ENCODE data around the gene BEST1. TPM values are rescaled to one million over a fixed set of nuclear protein-coding genes. Genes with fewer than 3 reads are reported as not detected.

Gene BEST1
- total and polyA plus RNA-seq, 2 experiments from 2014 or later = 0.27 to 0.34 TPM

DNA sequence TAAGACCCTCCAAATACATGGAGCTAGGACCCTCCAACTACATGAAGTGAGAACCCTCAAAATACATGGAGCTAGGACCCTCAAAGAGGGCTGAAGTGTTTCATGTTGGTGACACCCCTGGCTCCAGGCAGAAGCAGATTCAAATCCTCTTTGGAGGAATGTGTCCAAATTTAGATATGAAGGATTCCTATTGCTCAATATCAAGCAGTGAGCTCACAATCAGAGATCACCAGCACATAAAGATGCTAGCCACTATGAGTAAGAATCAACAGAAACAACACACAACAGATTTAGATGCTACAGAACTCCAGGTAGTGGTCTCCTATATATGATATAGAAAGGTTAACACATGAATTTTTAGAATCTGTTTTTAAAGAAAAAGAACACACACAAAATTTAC lies 21.5 kb upstream of the BEST1 start:
- no peaks in the 10 kb centered on the region for H3K9me3 ChIP-seq (ENCODE audit: low read depth)
- no peaks in the 10 kb centered on the region for H3K36me3 ChIP-seq
- TF ChIP-seq, protein P1, sequence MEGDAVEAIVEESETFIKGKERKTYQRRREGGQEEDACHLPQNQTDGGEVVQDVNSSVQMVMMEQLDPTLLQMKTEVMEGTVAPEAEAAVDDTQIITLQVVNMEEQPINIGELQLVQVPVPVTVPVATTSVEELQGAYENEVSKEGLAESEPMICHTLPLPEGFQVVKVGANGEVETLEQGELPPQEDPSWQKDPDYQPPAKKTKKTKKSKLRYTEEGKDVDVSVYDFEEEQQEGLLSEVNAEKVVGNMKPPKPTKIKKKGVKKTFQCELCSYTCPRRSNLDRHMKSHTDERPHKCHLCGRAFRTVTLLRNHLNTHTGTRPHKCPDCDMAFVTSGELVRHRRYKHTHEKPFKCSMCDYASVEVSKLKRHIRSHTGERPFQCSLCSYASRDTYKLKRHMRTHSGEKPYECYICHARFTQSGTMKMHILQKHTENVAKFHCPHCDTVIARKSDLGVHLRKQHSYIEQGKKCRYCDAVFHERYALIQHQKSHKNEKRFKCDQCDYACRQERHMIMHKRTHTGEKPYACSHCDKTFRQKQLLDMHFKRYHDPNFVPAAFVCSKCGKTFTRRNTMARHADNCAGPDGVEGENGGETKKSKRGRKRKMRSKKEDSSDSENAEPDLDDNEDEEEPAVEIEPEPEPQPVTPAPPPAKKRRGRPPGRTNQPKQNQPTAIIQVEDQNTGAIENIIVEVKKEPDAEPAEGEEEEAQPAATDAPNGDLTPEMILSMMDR (IDR thresholded peaks at IDR 0.05; ENCODE audit: low read depth, low read length) = no peak
- DNase-seq (ENCODE audit: low read depth in 1 of 2, low spot score in 1 of 2) = peak in 1 of 2 donors; percentile 61
- no peak overlapping the region for H3K27ac ChIP-seq
- no peak overlapping the region for H3K4me3 ChIP-seq
- H3K27me3 ChIP-seq = no peaks in the 10 kb centered on the region
- H3K4me1 ChIP-seq (ENCODE audit: low read depth) = peaks cover 4% of the 10 kb centered on the region

DNA sequence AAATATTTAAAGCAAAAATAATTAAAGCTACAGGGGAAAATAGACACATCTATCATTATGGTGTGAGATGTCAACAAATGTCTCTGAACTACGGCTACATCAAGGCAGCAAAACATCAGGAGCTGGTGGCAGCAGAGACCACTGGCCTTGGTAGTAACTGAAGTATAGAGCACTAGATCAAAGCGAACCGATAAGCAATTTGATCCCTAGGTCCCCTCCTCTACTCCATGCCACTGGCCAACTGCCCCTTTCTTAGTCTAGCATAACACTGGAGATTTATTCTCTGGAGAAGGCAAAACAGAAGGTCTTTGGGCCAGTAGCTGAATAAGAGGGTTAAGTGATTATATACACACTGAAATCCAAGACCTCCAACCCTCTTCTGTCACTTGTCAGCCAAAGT lies 19.2 kb upstream of the BEST1 start:
- TF ChIP-seq, protein P1 (IDR thresholded peaks at IDR 0.05; ENCODE audit: low read depth, low read length) = no peak
- no peaks in the 10 kb centered on the region for H3K4me1 ChIP-seq (ENCODE audit: low read depth)
- H3K9me3 ChIP-seq (ENCODE audit: low read depth) = no peaks in the 10 kb centered on the region
- no peaks in the 10 kb centered on the region for H3K27me3 ChIP-seq
- no peak for DNase-seq (ENCODE audit: low read depth in 1 of 2, low spot score in 1 of 2)
- no peak overlapping the region for H3K27ac ChIP-seq
- H3K36me3 ChIP-seq = no peaks in the 10 kb centered on the region
- H3K4me3 ChIP-seq = no peak overlapping the region

DNA sequence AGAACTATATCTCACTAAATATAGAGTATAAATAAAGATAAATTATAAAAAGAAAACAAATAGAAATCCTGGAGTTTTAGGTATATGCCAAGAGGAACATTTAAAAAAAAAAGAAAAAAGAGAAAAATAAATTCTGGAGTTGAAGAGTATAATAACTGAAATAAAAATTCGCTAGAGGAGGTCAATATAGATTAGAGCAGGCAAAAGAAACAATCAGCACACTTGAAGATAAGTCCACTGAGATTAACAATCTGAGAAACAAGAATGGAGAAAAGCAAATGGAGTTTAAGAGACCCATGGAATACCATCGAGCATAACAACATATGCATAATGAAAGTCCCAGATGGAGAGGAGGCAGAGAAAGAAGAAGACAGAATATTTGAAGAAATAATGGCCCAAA lies 14.3 kb upstream of the BEST1 start:
- Histone ChIP-seq H3K27me3 (no peaks in the 10 kb centered on the region), H3K9me3 (ENCODE audit: low read depth) (no peaks in the 10 kb centered on the region), H3K36me3 (no peaks in the 10 kb centered on the region), H3K4me3 (no peak overlapping the region), H3K27ac (no peak overlapping the region), H3K4me1 (ENCODE audit: low read depth) (no peaks in the 10 kb centered on the region)
- no peak for DNase-seq (ENCODE audit: low read depth in 1 of 2, low spot score in 1 of 2)
- TF ChIP-seq, protein P1 (IDR thresholded peaks at IDR 0.05; ENCODE audit: low read depth, low read length) = no peak

DNA sequence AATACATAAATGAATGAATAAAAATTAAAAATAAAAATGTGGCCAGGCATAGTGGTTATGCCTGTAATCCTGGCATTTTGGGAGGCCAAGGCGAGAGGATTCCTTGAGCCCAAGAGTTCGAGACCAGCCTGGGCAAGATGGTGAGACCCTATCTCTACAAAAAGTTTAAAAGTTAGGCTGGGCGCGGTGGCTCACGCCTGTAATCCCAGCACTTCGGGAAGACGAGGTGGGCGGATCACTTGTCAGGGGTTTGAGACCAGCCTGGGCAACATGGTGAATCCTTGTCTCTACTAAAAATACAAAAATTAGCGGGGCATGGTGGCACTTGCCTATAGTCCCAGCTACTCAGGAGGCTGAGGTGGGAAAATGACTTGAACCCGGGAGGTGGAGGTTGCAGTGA lies 9.7 kb upstream of the BEST1 start:
- no peaks in the 10 kb centered on the region for H3K27me3 ChIP-seq
- H3K9me3 ChIP-seq (ENCODE audit: low read depth) = no peaks in the 10 kb centered on the region
- no peaks in the 10 kb centered on the region for H3K36me3 ChIP-seq
- no peak for DNase-seq (ENCODE audit: low read depth in 1 of 2, low spot score in 1 of 2)
- H3K27ac ChIP-seq = no peak overlapping the region
- H3K4me3 ChIP-seq = no peak overlapping the region
- H3K4me1 ChIP-seq (ENCODE audit: low read depth) = no peaks in the 10 kb centered on the region
- TF ChIP-seq, protein P1 (IDR thresholded peaks at IDR 0.05; ENCODE audit: low read depth, low read length) = no peak

DNA sequence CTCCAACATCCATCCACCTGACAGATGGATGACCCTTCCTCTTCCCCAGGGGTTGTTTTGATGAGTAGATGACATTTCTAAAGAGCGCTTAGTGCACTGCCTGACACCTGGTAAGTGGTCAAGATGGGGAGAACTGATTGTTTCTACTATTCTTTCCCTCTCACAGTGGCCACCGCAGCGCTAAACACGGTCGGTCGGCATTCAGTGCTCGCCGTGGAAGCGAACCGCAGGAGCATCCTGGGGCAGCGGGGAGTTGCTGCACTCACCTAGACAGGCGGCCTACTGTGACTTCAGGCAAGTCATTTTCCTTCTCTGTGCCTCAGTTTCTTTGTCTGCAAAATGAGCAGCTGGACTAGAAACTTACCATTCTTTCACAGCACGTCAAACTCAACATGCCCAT lies 5.0 kb upstream of the BEST1 start:
- no peak for DNase-seq (ENCODE audit: low read depth in 1 of 2, low spot score in 1 of 2)
- H3K4me3 ChIP-seq = no peak overlapping the region
- no peaks in the 10 kb centered on the region for H3K9me3 ChIP-seq (ENCODE audit: low read depth)
- TF ChIP-seq, protein P1 (IDR thresholded peaks at IDR 0.05; ENCODE audit: low read depth, low read length) = no peak
- H3K27me3 ChIP-seq = no peaks in the 10 kb centered on the region
- no peaks in the 10 kb centered on the region for H3K4me1 ChIP-seq (ENCODE audit: low read depth)
- no peaks in the 10 kb centered on the region for H3K36me3 ChIP-seq
- H3K27ac ChIP-seq = no peak overlapping the region

DNA sequence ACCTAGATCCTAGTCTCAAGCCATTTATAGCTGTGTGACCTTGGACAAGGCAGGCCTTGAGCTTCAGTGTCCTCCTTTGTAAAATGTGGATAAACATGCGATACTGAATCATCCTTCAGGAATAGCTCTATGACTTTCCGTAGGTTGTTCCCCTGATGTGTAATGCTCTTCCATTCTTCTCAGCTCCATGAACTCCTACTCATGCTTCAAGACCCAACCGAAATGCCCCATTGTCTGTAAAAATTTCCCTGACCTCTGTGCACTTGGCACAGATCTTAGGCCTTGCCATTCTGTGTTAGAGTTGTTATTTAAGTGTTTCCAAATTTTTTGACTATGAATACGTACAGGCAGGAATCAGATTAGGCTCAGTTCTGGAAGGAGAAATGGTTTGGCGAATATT lies 3.3 kb upstream of the BEST1 start:
- Histone ChIP-seq H3K4me3 (no peak overlapping the region), H3K27me3 (no peaks in the 10 kb centered on the region), H3K4me1 (ENCODE audit: low read depth) (no peaks in the 10 kb centered on the region), H3K27ac (no peak overlapping the region), H3K36me3 (no peaks in the 10 kb centered on the region), H3K9me3 (ENCODE audit: low read depth) (no peaks in the 10 kb centered on the region)
- TF ChIP-seq, protein P1 (IDR thresholded peaks at IDR 0.05; ENCODE audit: low read depth, low read length) = no peak
- DNase-seq (ENCODE audit: low read depth in 1 of 2, low spot score in 1 of 2) = no peak

Measured in cardiac muscle cell (in vitro differentiated cells and primary cell).